Epithelial cell of esophagus (primary cell): ENCODE data around the gene CEP70.
"Not testable (repeated sequence)": the region's sequence is repeated elsewhere in the genome, so short reads cannot be mapped to it uniquely, and the experiment has no call there.

Experiments
- DNase-seq: peaks from one replicate; pipeline ENCODE4 v3.0.0; 2010; ENCODE audit warnings: low read depth
- H3K4me3 ChIP-seq: 2 replicates; pipeline ENCODE4 v1.5.1; 2011; ENCODE audit warnings: mild to moderate bottlenecking, low read length, control low read depth
- TF ChIP-seq, protein P1 (sequence below): IDR thresholded peaks from 2 replicates; pipeline ENCODE4 v1.5.1; 2011; ENCODE audit warnings: low read depth, mild to moderate bottlenecking, low read length, control low read depth, inconsistent platforms; ENCODE audit not compliant: insufficient read depth; ENCODE audit errors: missing control alignments

Gene CEP70

DNA sequence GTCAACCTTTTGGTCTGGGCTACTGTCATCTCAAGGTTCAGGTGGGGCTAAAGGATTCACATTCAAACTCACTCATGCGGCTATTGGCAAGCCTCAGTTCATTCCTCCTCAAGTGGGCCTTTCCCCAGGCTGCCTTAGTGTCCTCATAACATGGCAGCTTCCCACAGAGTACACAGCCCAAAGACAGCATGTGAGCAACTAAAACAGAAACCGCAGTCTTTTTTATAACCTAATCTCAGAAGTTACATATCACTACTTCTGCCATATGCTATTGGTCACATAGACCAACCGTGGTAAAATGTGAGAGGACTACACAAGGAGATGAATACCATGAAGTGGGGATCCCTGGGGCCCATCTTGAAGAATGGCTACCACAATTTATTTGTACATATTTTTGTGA, 4.5 kb upstream of the CEP70 start:
- no peak for DNase-seq
- no peak overlapping the region for H3K4me3 ChIP-seq
- TF ChIP-seq, protein P1, sequence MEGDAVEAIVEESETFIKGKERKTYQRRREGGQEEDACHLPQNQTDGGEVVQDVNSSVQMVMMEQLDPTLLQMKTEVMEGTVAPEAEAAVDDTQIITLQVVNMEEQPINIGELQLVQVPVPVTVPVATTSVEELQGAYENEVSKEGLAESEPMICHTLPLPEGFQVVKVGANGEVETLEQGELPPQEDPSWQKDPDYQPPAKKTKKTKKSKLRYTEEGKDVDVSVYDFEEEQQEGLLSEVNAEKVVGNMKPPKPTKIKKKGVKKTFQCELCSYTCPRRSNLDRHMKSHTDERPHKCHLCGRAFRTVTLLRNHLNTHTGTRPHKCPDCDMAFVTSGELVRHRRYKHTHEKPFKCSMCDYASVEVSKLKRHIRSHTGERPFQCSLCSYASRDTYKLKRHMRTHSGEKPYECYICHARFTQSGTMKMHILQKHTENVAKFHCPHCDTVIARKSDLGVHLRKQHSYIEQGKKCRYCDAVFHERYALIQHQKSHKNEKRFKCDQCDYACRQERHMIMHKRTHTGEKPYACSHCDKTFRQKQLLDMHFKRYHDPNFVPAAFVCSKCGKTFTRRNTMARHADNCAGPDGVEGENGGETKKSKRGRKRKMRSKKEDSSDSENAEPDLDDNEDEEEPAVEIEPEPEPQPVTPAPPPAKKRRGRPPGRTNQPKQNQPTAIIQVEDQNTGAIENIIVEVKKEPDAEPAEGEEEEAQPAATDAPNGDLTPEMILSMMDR: no peak

DNA sequence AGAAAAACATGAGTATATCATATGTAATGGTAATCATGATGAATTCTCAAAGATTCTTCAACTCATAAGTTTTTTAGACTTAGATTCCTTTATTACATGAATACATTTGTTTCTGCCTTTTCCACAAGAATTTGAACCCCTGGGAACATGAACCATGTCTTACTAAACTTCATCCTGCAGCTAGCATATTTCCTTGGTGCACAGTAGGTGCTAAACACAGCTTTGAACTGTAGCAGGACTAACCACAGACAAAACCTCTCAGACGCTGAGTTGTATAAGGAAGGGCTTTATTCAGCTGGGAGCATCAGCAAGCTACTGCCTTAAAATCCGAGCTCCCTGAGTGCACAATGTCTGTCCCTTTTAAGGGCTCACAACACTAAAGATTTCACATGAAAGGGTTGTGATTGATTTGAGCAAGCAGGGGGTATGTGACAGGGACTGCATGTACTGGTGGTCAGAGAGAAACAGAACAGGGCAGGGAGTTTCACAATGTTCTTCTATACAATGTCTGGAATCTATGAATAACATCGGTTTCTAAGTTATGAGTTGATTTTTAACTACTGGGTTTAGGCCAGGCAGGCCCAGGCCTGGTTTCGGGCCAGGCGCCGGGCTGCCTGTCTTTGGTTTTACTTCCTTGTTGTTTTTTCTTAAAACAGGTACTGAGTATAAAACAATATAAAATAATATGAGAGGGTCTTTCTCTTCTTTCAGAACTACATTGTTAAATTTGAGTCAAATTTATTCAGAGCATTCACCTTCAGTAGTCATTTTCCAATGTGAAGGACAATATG, 3.3 kb upstream of the CEP70 start:
- H3K4me3 ChIP-seq: not testable (repeated sequence)

DNA sequence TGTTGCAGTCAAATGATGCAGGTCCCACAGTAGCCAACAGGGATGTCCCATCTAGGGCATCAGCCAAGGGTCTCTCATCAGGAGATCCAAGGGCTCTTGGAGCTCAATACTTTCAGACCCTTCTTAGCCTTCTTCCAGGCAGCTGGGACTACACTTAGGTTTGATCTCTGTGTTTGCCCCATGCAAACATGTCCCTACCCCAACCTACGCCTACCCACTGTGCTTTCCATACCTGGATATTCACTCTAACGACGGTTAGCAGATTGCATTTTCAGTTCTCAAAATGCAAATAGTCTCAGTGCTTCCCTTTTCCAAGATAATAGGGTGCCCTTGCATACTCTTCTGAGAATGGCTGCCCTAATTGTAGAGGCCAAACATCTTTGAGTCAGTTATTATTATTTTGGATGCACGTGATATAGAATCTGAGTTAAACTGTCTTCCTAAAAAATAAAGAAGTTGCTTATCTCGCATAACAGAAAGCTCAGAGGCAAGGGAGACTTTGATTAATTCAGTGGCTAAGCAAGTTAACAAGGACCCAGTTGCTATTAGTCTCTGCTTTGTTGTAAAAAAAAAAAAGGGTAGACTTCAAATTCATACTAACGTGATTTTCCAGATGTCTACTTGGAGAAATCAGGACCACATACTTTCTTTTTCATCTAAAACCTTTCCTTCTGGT, 1.0 kb upstream of the CEP70 start:
- no peak for DNase-seq
- H3K4me3 ChIP-seq: peak overlapping the region; percentile 60
- TF ChIP-seq, protein P1: no peak

More for the DNA sequence above, 3.3 kb upstream of the CEP70 start:
- peak; percentile 10 for DNase-seq

DNA sequence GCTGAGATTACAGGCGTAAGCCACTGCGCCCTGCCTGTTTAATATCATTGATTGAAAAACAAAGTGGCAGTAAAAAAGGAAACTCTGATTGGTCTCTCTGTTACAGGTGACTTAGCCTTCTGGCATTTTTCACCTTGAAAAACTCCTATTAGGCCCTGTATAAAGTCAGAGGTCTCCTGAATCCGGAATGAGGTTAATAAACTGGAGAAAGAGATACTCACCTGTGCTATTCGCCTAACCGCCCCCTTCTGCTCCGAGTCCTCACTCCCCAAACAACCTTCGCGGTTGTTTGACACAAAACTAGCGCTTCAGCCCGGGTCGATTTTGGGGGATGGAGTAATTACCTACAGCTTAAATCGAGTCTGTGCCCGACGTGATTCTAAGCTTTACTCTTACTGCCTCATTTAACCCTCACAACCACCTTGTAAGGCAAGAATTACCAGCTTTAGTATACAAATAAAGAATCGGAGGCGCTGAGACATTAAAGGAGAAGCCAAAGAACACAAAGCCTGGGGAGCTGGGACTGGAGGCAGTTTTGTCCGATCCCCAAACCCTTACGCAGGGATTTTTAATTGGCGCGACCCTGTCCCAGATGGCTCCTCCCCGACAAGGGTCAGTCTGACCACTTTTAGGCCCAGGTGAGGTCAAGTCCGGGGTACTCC, 441 bp downstream of the CEP70 start:
- DNase-seq: peak; percentile 17
- H3K4me3 ChIP-seq: peak overlapping the region; percentile 60
- TF ChIP-seq, protein P1: no peak

DNA sequence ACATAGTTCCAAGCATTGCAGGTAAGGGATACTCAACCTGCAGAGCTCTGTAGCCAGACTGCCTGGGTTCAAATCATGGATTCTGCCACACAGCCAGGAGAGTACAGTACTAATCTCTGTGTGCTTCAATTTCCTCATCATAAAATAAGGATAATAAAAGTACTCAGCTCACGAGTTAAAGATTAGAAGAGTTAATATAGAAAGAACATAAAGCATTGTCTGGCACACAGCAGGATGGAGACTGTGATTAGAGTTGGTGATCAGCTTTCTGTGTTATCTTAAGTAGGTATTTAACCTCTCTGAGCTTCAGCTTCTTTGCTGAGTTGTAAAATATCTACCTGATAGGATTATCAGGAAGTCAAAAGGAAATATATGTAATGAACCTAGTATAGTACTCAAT, 2.7 kb downstream of the CEP70 start:
- H3K4me3 ChIP-seq: no peak overlapping the region
- TF ChIP-seq, protein P1: no peak
- no peak for DNase-seq

DNA sequence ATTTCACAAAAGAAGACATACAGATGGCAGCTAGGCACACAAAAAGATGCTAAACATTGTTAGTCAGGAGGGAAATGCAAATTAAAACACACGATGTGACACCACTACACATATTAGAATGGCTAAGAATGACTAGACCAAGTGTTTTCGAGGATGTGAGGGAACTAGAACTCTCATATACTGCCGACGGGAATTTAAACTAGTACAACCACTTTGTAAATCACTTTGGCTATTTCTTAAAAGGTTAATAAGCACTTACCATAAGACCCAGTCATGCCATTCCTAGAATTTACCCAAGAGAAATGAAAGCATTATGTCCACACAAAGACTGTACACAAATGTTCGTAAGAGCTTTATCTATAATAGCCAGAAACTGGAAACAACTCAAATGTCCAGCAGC, 5.6 kb downstream of the CEP70 start:
- DNase-seq: no peak
- H3K4me3 ChIP-seq: no peak overlapping the region
- TF ChIP-seq, protein P1: no peak

DNA sequence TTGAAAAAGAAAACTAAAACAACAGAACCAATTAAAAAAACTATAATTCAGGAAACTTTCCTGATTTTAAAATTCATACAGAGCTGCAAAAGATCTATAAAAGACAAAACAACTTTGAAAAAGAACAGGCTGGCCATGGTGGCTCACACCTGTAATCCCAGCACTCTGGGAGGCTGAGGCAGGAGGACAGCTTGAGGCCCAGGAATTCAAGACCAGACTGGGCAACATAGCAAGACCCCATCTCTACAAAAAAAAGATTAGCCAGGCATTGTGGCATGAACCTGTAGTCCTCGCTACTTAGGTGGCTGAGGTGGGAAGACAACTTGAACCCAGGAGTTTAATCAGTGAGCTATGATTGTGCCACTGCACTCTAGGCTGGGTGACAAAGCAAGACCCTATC, 6.7 kb downstream of the CEP70 start:
- TF ChIP-seq, protein P1: no peak
- DNase-seq: no peak
- H3K4me3 ChIP-seq: no peak overlapping the region
